Prostate gland (tissue), 2 donors: Measurements from ENCODE around the gene MDFI. TPM values are rescaled to one million over a fixed set of nuclear protein-coding genes. Genes with fewer than 3 reads are reported as not detected.

Experiments
- DNase-seq: peaks from one replicate; pipeline ENCODE4 v3.0.0-alpha.2; 2019; ENCODE audit warnings: low spot score
- H3K27ac ChIP-seq, 2 donors: fragments of 200-600 bp; sonication (generic); 2 replicates each; pipeline ENCODE4 v1.5.1; 2017 to 2019
- H3K27me3 ChIP-seq: fragments of 200-600 bp; sonication (generic); replicated peaks from 2 replicates; pipeline ENCODE4 v1.5.1; 2019; ENCODE audit not compliant: insufficient read depth
- H3K36me3 ChIP-seq, 2 donors: fragments of 200-600 bp; sonication (generic); 1 replicate in 1 of 2; 2 replicates in 1 of 2; pipeline versions ENCODE4 v1.5.1 to v1.8.1; 2017 to 2019
- H3K4me1 ChIP-seq: fragments of 200-600 bp; sonication (generic); replicated peaks from 2 replicates; pipeline ENCODE4 v1.5.1; 2019
- H3K4me3 ChIP-seq, 2 donors: fragments of 200-600 bp; sonication (generic); 2 replicates each; pipeline ENCODE4 v1.5.1; 2017 to 2019
- H3K9me3 ChIP-seq: fragments of 200-600 bp; sonication (generic); 2 replicates; pipeline ENCODE4 v1.5.1; 2017
- POLR2A ChIP-seq: fragments of 450-650 bp; IDR thresholded peaks from one replicate; pipeline ENCODE4 v1.6.1; 2016; ENCODE audit warnings: antibody characterized with exemption, mild to moderate bottlenecking
- POLR2AphosphoS5 ChIP-seq: sonication (generic); formaldehyde crosslinking; IDR thresholded peaks from one replicate; pipeline ENCODE4 v1.6.1; 2017; ENCODE audit warnings: antibody characterized with exemption
- WGBS: methylation state at CpG from one replicate; pipeline ENCODE4 v1.1.5; 2018; 5-methylcytosine and 5-hydroxymethylcytosine counted together
- intact Hi-C: fragments of 100-400 bp; cut with DNase I; formaldehyde crosslinking; loops from one replicate; pipeline ENCODE4 v1.14.2; 2022
- total RNA-seq, 2 donors: library from RNA; depleted of rRNA; stranded (reverse); fragments of >200 nt; gene quantifications; one replicate each; pipeline ENCODE4 v1.1.0, GENCODE V29; 2016
- TF ChIP-seq, protein P1 (sequence below), 4 experiments: fragments of 200-600 bp in 2 of 4; fragments of 450-650 bp in 2 of 4; sonication (generic) in 2 of 4; IDR thresholded peaks; 1 replicate in 3 of 4; 2 replicates in 1 of 4; pipeline ENCODE4 v1.5.1; 2016 to 2019; ENCODE audit warnings: antibody characterized with exemption in 4 of 4, mild to moderate bottlenecking in 2 of 4, moderate library complexity in 2 of 4

Gene MDFI
- total RNA-seq, 2 donors from 2014 or later: 31.8 to 77.9 TPM

DNA sequence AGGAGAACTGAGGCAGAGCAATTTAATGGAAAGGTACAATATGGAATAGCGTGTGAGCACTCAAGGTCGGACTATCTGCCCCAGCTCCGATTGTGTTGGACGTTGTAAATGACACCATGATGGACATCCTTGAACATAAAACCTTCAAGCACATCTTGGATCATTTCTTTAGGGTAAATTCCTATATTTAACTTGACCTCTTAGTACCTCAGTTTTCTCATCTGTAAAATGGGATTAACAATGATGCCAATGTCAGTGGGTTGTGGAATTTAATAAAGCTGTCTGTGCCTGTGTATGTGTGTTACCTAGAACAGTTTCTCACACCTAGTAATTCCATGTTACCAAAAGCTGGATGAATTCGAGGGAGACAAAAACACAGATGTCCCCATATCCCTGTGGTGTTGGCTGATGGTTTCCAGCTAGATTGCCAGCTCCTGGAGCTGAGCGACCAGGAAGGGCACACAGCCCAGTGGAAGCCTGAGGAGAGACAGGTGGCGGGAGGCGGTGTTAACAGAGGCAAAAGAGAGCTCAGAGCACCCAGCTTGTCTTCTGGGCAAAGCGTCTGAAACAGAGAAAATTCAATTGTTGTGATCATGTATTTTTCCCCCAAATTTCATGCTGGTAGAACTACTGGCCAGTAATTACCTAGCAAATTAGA is 32.6 kb downstream of the MDFI start:
- intact Hi-C loops: no loop called here

DNA sequence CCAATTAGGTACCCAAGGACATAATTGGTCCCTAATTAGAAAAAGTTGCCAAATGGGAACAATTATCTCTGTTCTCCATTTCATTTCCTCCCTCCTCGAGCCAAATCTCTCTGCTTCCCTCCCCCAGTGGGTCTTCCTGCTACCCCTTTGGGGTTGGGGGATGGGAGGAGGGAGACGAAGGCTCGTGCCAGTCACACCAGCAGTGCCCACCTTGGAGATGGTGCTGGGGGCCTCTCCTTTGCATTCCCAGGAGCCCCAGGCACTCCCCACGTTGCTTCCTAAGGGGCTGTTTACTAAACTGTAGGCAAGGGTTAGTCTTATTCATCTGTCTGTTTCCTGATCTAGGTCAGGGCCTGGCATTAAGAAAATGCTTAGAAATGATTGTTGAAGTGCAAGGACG is 33.1 kb downstream of the MDFI start:
- Histone ChIP-seq H3K4me1 (no peaks in the 10 kb centered on the region), H3K27ac (no peak overlapping the region), H3K9me3 (no peaks in the 10 kb centered on the region), H3K27me3 (no peaks in the 10 kb centered on the region), H3K36me3 (no peaks in the 10 kb centered on the region), H3K4me3 (no peak overlapping the region)
- intact Hi-C loops: no loop called here
- DNase-seq: no peak
- 67% methylated on average over 5 of the region's 5 CpGs for WGBS
- no peak for TF ChIP-seq POLR2A
- TF ChIP-seq, protein P1, sequence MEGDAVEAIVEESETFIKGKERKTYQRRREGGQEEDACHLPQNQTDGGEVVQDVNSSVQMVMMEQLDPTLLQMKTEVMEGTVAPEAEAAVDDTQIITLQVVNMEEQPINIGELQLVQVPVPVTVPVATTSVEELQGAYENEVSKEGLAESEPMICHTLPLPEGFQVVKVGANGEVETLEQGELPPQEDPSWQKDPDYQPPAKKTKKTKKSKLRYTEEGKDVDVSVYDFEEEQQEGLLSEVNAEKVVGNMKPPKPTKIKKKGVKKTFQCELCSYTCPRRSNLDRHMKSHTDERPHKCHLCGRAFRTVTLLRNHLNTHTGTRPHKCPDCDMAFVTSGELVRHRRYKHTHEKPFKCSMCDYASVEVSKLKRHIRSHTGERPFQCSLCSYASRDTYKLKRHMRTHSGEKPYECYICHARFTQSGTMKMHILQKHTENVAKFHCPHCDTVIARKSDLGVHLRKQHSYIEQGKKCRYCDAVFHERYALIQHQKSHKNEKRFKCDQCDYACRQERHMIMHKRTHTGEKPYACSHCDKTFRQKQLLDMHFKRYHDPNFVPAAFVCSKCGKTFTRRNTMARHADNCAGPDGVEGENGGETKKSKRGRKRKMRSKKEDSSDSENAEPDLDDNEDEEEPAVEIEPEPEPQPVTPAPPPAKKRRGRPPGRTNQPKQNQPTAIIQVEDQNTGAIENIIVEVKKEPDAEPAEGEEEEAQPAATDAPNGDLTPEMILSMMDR (IDR thresholded peaks at IDR 0.05): no peak

More for the DNA sequence above, 32.6 kb downstream of the MDFI start:
- DNase-seq: no peak
- Histone ChIP-seq H3K4me3 (no peak overlapping the region), H3K9me3 (no peaks in the 10 kb centered on the region), H3K27me3 (no peaks in the 10 kb centered on the region), H3K4me1 (no peaks in the 10 kb centered on the region), H3K27ac (no peak overlapping the region), H3K36me3 (no peaks in the 10 kb centered on the region)
- 65% methylated on average over 9 of the region's 9 CpGs for WGBS
- TF ChIP-seq POLR2AphosphoS5 (no peak), POLR2A (no peak)
- TF ChIP-seq, protein P1 (IDR thresholded peaks at IDR 0.05): no peak

DNA sequence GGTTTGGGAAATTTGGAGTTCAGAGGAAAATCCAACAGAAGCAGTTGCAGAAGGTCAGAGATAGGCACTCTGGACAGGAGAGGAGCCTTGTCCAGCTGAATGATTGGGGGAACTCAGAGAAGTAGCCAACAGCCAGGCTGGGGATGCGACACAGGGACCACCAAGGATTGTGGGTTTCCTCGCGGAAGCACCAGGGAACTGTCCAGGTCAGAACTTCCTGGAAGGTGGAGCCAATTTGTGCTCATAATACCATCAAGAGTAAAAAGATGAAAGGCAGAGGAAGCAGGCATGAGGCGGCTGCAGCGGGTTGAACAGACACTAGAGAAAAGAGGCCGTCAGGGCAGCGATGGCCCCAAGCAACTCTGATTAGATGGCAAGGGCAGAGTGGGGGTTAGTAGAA is 33.7 kb downstream of the MDFI start:
- 86% methylated on average over 7 of the region's 7 CpGs for WGBS
- intact Hi-C loops: no loop called here
- no peak overlapping the region for H3K4me3 ChIP-seq
- H3K27ac ChIP-seq: no peak overlapping the region
- DNase-seq: no peak
- no peaks in the 10 kb centered on the region for H3K9me3 ChIP-seq
- TF ChIP-seq, protein P1 (IDR thresholded peaks at IDR 0.05): no peak
- no peak for TF ChIP-seq POLR2AphosphoS5
- no peak for TF ChIP-seq POLR2A
- H3K27me3 ChIP-seq: no peaks in the 10 kb centered on the region
- no peaks in the 10 kb centered on the region for H3K4me1 ChIP-seq
- no peaks in the 10 kb centered on the region for H3K36me3 ChIP-seq

GRCh38 chr6:41672816-41673703 is 34.8 kb downstream of the MDFI start:
- TF ChIP-seq POLR2AphosphoS5 (no peak), POLR2A (no peak)
- TF ChIP-seq, protein P1 (IDR thresholded peaks at IDR 0.05): no peak
- 84% methylated on average over 17 of the region's 17 CpGs for WGBS
- Histone ChIP-seq H3K9me3 (no peaks in the 10 kb centered on the region), H3K36me3 (no peaks in the 10 kb centered on the region), H3K4me3 (no peak overlapping the region), H3K4me1 (no peaks in the 10 kb centered on the region), H3K27me3 (no peaks in the 10 kb centered on the region), H3K27ac (no peak overlapping the region)
- DNase-seq: no peak
- intact Hi-C loops: no loop called here

DNA sequence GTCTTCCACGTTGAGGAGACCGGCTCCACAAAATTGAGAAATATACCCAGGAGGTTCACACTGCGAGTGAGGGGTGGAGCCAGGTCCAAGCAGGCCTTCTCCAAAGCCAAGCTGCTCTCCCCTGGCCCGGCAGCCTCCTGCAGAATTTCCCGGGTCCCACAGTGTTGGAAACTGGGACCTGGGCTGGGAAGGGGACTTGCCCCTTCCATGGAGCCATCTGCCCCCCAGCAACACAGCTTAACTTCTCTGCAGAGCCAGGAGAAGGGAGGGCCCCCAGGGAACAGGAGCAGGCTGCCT is 35.4 kb downstream of the MDFI start:
- H3K4me1 ChIP-seq: no peaks in the 10 kb centered on the region
- TF ChIP-seq POLR2AphosphoS5 (no peak), POLR2A (no peak)
- TF ChIP-seq, protein P1 (IDR thresholded peaks at IDR 0.05): no peak
- DNase-seq: no peak
- H3K4me3 ChIP-seq: no peak overlapping the region
- no peaks in the 10 kb centered on the region for H3K27me3 ChIP-seq
- 73% methylated on average over 5 of the region's 5 CpGs for WGBS
- no peaks in the 10 kb centered on the region for H3K36me3 ChIP-seq
- H3K27ac ChIP-seq: no peak overlapping the region
- H3K9me3 ChIP-seq: no peaks in the 10 kb centered on the region
- intact Hi-C loops: no loop called here
